HG02970 (cell line): Measurements from ENCODE around the gene OOSP4A.

Experiments
- ATAC-seq: cut with Tn5 transposase; IDR thresholded peaks from one replicate; pipeline ENCODE4 v1.9.1; 2021; ENCODE audit warnings: mild to moderate bottlenecking, moderate library complexity, moderate number of reproducible peaks; ENCODE audit not compliant: unreplicated experiment, low FRiP score

OOSP4A gene

DNA sequence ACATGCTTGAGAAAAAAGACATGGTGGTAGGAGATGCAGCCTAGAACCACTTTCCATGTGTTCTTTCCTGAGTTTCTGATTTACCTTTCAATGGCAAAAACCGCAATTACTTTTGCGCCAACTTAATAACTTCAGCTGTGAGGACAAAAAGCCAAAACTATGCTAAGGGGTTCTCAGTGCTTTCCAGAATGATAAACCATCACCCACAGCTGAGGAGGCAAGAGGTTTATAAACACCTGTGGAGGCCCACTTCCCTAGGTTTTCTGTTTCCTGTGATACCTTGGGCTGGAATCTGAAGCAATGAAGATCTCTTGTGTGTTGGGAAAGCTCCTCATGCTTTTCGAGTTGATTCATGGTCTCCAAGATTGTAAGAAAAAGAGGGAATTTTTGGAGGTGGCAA is at the start of gene OOSP4A:
Gene OOSP4A, plus strand, starts transcription at position 301 of the 400 bp plus-strand sequence. Its CDS starts 0 bp downstream, at position 301.
- no peak for ATAC-seq

DNA sequence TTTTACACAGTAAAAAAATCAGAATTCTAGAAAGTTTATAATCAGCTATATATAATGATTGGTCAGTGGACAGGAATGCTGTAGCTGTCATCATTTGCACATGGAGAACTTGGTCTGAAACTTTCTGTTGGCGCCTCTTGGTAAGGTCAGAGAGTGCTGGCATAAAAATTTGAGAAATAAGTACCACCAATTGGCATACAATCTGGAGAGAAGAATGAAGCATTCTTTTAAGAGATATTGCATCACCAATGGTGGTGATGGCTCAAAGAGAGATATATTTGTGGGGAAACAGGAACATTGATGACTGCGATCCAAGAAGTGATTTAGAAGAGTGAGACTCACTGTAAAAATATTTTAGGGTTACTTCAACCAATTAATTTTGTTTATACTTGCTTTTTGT is 45.4 kb upstream of the OOSP4A start:
- no peak for ATAC-seq

DNA sequence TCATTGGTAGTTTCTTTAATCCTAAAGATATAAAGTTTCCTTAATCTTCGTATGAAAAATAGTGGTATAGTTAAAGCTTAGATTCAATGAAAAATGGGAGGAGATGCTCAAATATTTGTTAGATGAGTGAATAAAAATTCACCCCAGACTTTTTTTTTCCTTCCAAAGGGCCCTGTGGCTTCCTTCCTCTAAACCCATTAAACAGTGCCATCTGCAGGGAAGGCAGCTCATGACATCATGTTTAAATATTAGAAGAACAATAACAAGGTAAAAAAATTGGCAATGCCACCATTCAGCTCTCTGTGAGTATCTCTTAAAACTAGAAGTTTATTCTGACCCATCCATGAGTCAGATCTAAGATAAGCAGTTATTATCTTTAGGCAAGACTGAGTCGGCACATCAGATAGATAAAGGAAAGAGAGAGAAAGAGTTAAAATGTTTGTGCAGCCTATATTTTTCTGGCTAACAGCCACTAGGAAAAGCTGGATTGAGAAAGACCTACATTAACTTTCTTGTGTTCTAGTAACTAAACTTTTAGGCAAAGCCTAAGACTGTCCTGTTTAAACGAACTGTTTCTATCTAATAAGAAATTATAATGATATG is 44.7 kb upstream of the OOSP4A start:
- no peak for ATAC-seq

DNA sequence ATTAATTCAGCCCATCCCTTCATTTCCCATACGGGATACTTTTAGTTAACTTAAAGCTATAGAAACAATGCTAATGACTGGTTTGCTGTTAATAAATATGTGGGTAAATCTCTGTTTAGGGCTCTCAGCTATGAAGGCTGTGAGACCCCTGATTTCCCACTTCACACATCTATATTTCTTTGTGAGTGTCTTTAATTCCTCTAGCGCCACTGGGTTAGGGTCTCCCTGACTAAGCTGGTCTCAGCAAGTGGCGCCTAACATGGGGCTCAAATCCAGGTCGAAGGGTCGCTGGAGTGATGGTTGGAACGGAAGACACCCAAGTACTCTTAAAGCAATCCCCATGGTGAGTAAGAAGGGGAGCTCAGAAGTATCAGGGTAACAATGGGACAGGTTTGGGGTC is 40.0 kb upstream of the OOSP4A start:
- ATAC-seq: no peak

DNA sequence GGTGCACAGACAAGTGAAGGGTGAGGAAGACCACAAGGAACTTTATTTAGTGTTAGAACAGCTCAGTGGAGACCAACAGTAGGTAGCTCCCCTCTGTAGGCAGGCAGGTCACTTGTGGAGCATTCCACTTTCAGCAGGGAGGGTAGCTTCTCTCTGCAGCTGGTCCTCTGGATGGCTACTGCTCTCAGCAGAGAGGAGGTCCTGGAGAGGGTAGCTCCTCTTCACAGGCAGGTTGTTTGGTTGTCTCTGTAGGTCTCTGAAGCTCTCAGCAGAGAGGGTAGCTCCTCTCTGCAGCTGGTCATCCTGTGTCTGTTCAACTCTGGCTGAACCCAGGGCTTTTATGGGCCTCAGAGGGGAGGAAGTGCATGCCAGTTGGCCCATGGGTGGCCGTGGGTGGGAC is 32.1 kb upstream of the OOSP4A start:
- no peak for ATAC-seq

DNA sequence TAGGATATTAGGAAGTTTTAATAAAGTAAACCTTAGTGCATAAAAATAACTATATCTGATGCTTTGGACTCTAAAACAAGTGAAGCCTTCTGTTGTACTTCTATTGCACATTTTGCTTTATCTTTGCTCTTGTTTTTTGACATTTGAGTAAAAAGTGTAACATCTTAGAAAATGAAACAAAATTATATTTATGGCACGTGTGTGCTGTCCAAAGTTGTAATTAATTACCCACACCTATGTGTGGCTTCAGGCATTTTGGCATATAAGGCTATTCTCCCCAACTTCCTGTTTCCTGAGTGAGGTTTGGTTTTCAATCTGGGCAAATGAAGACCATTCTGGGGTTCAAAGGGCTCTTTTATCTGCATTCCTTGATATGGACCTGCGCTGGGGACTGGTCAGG is 25.7 kb upstream of the OOSP4A start, which contains the start of gene OOSP1:
Gene OOSP1, plus strand, starts transcription at position 301 of the 400 bp plus-strand sequence. Its CDS starts 23 bp downstream, at position 324.
- ATAC-seq: no peak

DNA sequence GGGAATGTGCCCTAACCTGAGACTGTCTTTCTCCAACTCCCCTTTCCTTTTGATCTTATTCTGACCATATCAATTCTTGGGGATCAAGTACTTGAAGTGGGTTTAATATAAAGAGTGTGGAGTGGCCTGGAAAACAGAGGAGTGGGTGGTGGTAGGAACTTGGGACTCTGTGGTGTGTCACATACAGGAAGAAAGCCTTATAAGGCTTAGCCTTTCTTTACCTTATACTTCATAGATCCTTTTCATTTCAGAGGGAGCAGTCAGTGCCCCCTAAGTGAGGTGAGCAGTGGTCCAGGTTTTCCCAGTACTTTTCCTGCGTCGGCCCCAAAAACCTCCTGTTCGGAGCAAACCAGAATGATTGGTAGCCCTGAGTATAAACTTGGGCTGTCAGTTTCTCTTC is 25.1 kb upstream of the OOSP4A start:
- ATAC-seq: no peak

DNA sequence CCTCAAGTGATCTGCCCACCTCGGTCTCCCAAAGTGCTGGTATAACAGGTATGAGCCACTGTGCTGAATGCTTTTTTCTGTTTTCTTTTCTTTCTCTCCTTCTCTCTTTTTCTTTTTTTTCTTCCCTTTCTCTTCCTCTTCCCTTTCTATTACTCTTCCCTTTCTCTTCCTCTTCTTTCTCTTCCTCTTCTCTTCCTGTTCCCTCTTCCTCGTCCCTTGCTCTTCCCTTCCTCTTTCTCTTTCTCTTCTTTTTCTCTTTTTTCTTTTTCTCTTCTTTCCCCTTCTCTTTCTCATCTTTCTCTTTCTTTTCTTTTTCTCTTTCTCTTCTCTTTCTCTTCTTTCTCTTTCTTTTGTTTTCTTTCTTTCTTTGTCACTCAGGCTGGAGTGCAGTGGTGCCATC is 24.4 kb upstream of the OOSP4A start:
- no peak for ATAC-seq

DNA sequence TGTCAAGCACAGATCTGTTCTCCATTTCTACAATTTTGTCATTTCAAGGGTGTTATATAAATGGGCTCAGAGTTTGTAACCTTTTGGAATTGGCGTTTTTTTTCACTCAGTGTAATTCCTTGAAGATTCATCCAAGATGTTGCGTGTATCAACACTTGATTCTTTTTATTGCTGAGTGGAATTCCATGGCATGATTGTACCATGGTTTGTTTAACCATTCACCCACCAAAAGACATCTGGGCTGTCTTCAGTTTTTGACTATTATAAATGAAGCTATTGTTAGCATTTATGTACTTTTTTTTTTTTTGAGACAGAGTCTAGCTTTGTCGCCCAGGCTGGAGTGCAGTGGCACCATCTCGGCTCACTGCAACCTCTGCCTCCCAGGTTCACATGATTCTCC is 22.7 kb upstream of the OOSP4A start:
- ATAC-seq: no peak

DNA sequence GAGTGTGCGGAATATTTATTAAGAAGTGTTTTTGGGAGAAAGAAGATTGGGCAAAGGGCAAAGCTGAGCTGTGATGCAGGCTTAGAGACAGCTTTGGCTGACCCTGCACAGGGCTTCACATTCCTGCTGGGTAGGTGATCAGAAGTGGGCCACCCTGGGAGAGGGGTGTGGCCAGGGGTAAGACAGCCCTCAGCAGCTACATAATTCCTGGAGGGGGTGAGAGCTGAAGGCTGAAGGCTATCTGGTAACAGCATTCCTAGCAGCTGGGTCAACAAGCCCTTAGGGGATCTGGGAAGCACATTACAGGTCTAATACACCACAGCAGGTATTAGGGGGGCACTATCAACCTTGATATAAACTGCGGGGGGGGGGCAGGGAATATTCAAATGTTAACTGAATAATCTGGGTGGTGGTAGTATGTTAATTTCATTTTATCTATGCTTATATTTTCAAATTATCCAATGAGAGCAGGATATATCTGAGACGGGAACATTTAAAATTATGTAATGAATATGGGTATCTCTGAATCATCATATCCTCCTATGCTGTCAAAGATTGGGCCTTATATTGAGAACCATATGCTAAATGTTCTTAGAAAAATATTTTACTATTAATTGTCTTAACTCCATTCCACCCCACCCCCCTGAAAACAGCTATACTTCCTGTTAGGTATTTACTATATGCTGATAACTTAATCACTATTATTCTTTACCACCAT is 19.7 kb upstream of the OOSP4A start:
- no peak for ATAC-seq

DNA sequence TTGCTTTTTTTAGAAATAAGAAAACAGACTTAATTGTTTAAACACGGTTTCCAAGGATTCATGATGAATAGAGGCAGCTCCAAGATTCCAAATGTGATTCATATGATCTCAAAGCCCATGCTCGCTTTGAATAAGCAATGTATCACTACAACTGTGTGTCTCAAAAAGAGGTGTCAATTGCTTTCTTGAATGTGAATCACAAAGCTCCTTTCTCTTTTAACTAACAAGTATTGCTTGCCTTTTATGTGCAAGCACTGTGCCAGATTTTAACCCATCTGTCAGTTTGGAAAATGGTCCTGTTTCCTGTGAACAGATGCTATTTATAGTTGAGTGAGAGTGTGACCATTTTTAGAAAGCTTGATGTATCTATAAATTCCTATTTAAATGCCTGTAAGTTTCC is 19.1 kb upstream of the OOSP4A start:
- ATAC-seq: no peak

DNA sequence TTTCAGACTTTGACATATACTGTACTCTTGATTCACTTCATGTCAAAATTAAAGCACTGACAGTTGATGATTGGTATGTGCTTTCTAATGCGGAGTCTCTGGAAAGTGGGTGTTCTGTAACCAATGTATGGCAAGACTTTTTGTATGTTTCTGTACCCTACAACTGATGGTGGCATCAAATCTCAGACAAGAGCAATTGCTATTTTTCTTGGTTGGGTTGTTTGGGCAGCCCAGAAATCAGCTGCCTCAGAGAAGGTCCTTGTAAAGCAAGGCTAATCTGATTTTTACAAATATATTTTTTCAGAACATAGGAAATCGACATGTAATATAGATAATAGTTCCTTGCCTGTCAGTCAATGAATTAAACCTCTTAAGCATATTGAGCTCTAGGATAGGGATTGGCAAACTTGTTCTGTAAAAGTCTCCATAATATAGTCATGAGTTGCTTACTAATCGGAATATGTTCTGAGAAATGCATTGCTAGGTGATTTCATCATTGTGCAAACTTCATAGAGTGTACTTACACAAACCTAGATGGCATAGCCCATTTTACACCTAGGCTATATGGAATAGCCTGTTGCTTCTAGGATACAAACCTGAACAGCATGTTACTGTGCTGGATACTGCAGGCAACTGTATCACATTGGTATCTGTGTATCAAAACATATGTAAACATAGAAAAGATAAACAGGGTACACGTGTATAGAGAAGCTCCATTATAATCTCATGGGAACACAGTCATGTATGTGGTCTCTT is 10.2 kb upstream of the OOSP4A start:
- ATAC-seq: no peak

DNA sequence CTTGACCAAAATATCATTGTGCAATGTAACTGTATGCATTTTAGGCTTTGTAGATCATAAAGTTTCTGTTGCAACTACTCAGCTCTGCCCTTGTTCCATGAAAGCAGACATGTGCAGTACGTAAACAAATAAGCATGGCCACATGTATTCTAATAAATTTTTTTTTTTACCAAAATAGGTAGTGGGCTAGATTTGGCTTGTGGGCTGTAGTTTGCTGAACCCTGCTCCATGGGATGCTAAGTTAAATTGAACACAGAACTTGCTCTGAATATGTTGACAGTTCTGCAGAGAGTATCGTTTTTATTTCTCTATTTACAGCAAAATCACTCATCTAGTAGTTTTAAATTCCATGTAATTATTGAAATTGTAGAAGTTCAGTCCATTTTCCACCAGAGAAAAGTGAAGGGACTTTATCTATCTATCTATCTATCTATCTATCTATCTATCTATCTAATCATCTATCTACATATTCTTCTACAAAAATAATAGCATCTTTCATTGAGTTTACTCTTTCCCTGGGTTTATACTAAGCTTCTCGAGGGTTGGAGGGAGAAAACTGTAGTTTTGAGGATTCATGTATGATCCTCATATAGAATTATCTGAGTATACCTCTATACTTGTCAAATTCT is 9.5 kb upstream of the OOSP4A start:
- ATAC-seq: no peak

DNA sequence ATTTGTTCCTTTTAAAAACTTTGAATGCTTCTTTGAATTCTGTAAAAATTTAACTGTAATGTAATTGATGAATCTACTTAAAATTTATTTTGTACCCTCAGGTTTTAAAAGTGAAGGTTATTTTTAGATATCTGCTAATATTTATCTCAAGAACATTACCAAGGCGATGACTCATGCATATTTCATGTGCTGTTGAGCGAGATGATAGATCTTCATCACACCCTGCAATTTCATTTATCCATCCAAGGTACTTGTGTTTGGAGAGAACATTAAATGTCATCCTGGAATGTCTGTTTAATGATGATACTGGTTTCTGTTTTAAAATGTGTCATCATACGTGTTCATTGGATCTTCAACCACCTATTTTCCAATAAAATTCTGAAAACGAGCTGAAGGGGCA is 6.7 kb upstream of the OOSP4A start:
- no peak for ATAC-seq

DNA sequence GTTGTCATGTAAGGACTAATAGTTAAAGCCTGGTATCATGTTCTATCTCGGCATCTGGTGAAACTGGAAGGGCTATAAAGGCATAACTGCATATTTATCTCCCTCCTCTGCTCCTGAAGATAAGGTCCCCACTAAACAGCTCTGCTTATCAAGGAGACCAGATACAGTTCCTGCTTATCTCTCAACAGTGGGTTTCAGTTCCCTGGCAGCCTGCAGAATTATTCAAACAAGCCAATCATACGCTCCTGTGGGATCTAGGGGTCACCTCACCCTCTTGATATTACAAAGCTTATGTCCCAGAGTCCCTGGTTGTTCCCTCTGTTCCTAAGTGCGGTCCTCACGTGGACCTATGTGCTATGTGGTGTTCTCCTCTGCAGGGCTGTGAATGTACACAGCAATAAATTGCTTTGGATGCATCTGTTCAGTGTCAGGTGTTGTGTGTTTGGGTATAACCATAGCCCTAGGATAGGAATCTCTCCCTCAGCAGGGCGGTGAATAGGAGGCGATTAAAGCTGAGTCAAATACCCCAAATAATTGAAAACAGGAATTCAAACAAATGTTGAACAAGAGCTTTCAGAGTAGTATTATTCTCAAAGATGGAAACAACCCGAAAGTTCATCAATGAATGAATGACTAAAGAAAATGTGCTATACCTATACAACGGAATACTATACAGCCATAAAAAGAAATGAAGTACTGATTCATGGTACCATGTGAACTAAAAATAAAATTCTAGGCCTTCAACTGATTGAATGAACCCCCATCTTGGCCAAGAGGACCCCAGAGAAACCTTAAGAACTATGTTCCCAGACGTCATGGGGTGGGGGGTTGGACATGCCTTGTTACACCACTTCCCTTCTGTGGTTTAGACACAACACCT is 3.1 kb upstream of the OOSP4A start:
- ATAC-seq: no peak

DNA sequence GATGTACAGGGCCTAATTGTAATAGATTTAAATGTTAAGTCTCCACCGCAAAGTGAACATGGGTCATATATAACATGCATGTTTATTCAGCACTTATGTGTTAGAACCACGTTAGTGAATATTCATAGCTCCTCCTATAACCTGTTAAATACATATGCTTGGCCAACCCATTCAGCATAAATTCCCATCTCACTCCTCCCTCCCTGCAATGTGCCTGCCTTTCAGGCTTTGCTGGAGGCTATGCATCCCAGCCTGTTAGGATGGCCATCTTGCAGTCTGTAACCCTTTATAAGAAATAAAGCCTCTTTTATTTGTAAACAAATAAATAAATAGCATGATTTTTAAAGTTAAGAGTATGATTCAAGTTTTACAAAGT is 1.7 kb upstream of the OOSP4A start:
- no peak for ATAC-seq

DNA sequence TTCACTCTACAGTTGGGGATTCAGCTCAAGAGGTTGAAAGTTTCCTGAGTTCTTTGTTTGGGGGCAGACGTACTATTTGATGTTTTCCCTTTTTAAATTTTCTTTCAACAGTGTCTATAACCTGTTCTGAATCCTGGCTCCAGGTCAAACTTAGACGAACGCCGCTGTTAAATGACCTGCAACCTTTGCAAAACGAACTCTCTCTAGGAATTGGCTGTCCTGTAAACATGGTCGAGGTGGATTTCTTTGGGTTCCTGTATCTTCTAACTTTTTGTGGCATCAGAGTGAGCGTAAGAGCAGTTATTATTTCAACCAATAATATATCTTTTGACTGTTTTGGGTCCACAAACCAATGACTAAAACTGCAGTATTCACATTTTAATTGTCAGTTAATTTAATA is 1.6 kb downstream of the OOSP4A start:
- ATAC-seq: no peak

DNA sequence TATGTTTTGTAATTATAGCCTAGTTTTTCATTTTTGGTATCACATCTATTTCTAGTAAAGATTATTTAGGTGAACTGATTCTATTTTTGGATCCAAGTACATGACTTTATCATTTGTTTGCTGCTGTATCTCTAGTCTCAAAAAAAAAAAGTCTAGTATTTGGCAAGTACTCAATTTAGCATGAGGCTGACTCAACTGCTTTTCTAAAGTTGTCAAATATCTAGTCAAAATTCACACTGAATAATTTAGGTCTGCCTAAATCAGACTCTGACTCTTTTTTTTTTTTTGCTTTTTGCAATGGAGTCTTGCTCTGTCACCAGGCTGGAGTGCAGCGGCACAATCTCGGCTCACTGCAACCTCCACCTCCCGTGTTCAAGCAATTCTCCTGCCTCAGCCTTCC is 2.4 kb downstream of the OOSP4A start:
- ATAC-seq: no peak

DNA sequence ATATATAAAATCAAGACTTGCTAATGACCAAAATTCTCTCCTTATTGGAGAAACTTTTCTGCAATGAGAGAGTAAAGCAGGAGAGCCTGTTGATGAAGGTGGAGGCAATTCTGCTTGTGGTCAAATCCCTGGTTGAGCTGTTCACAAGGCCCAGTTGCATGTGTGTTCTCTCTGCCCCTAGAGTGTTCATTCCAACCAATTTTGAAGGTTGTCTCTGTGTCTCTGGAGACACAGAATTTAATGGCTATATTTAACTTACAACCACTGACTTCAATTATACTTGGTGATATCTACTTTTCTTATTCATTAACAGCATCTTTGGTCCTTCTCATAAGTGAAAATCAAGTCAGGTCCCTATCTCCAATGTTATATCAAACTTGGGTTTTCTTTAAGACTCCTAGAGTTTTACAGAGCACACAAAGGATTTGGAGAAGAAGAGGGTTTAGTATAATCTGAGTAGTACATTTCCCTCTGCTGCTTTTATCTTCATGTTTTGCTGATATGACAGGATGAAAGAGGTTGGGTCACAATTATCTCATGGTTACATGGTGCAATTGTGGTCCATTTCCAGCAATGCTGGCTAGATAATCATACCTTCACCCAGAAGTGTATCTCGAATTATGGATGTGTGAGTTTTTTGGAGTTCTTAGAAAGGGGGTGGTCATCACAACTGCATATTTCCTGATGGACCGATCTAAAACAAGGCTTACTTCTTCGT is 4.0 kb downstream of the OOSP4A start:
- ATAC-seq: no peak

DNA sequence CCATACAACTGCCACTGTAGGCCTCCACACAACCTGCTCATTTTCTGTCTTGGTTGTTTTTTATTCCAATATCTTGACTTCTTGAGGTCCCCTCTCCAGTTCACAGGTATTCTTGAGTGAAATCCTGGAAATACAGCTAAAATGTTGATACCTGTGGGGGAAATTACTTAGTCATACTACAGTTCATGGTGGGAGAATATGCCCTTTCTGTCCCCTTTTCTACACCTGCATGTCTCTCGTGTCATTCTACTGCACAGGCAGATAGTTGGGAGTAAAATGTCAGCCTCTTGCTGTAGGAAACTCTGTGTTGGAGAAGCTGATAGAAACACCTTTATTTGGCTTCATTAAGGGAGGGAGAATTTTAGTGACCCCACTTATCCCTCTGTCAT is 4.6 kb downstream of the OOSP4A start:
- ATAC-seq: no peak
